ENCODE results near the gene PHPT1. TPM values are rescaled to one million over a fixed set of nuclear protein-coding genes. Genes with fewer than 3 reads are reported as not detected.
"Not testable (repeated sequence)": the region's sequence is repeated elsewhere in the genome, so short reads cannot be mapped to it uniquely, and the experiment has no call there.

Gene PHPT1
- total and polyA plus RNA-seq, 8 donors: 75.2 to 189 (median 84.0) TPM

- peak overlapping the region; percentile 70 to 79 (median 76) for H3K27ac ChIP-seq
- intact Hi-C loops (cut with DNase I): loop anchor here in 2 of 3 donors (10.0 kb wide), 2 partner anchors 46 to 104 kb away; partner anchors contain the start of genes C8G (in 1 of the 2), CCDC183 (in 1 of the 2), FBXW5 (in 1 of the 2) and TMEM141 (in 1 of the 2)
Observed at GRCh38 chr9:136840877-136841645, 8.1 kb upstream of the PHPT1 start.

DNA sequence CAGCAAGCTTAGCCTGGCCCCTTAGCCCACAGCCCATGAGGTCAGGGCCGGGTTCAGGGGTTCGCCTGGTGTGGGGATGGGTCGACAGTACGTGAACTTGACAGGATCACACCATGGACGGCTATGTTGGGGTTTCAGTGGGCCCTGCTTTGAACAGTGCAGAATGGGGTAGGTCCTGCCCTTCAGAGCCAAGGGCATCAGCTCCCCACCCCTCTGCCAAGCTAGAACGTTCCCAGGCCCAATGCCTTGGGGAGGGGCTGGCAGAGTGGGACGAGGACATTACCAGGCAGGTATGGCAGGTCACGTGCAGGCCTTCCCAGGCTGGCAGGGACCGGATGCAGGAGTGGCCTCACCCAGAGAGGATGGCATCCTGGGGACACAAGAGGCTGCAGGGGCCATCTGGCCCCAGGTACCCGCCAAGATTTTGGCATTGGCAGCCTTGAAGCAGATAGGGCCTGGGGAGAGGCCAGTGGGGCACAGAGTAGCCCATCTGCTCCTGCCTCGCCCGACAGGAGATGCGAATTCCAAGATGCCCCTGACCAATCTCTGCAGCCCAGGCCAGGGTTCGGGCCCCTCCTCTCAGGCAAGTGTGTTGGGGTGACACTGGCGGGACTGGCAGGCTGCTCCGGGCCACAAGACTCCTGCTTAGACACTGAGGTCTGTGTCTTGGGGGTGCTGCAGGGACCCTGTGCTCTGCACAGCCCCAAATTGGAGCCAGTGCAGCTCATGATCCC is 7.4 kb upstream of the PHPT1 start:
- H3K9me3 ChIP-seq, H3K27me3 ChIP-seq, FAIRE-seq: not testable (repeated sequence)
- Histone ChIP-seq H3K4me1 (peaks cover 21 to 29% (median 26%) of the 10 kb centered on the region in 3 donors), H3K4me3 (peak overlapping the region in 2 of 4 donors; percentile 25 to 46), H3K27ac (peak overlapping the region; percentile 70 to 79 (median 76)), H3K36me3 (peaks cover 0 to 12% (median 0%) of the 10 kb centered on the region in 3 donors)
- DNase-seq: peak in 3 of 6 donors; percentile 63 to 72 (median 68)
- peak; percentile 16 to 31 (median 26) for ATAC-seq
- intact Hi-C loops (cut with DNase I): loop anchor here in 2 of 3 donors (10.0 kb wide), 2 partner anchors 47 to 103 kb away; partner anchors contain the start of genes C8G (in 1 of the 2), CCDC183 (in 1 of the 2), FBXW5 (in 1 of the 2) and TMEM141 (in 1 of the 2)
- 15 to 19% methylated on average over 14 to 16 of the region's 16 CpGs for WGBS, 2 donors

More at GRCh38 chr9:136840877-136841645, 8.1 kb upstream of the PHPT1 start:
- 32 to 41% methylated on average over 28 of the region's 28 CpGs for WGBS, 2 donors
- H3K36me3 ChIP-seq: peaks cover 0 to 12% (median 0%) of the 10 kb centered on the region in 3 donors
- ATAC-seq (peak; percentile 66 to 79 (median 74)), FAIRE-seq (no peak), DNase-seq (peak; percentile 84 to 95 (median 90))
- TF ChIP-seq CTCF (IDR thresholded peaks at IDR 0.05): no peak
- no peaks in the 10 kb centered on the region for H3K9me3 ChIP-seq
- peaks cover 21 to 29% (median 26%) of the 10 kb centered on the region in 3 donors for H3K4me1 ChIP-seq
- H3K27me3 ChIP-seq: no peaks in the 10 kb centered on the region
- H3K4me3 ChIP-seq: no peak overlapping the region

- Histone ChIP-seq H3K4me3 (peak within 1 kb of the TSS in 3 of 4 donors; percentile 18 to 46 (median 25)), H3K4me1 (peaks cover 21 to 32% (median 26%) of the 10 kb centered on the region in 3 donors), H3K27ac (peak within 1 kb of the TSS; percentile 70 to 79 (median 76)), H3K36me3 (peaks cover 0 to 12% (median 0%) of the 10 kb centered on the region in 3 donors)
- intact Hi-C loops (cut with DNase I): loop anchor here in 2 of 3 donors (10.0 kb wide), 2 partner anchors 48 to 102 kb away; partner anchors contain the start of genes C8G (in 1 of the 2), CCDC183 (in 1 of the 2), FBXW5 (in 1 of the 2) and TMEM141 (in 1 of the 2)
- not testable (repeated sequence) for H3K27me3 ChIP-seq, FAIRE-seq, H3K9me3 ChIP-seq
- DNase-seq (peak; percentile 66 to 94 (median 86)), ATAC-seq (peak; percentile 69 to 82 (median 72))
- 1 to 2% methylated on average over 23 to 25 of the region's 27 CpGs for WGBS, 2 donors
- TF ChIP-seq CTCF (IDR thresholded peaks at IDR 0.05): peak; percentile 77 to 89 (median 84)
Observed at GRCh38 chr9:136842380-136842948, 6.7 kb upstream of the PHPT1 start, which contains the start of gene AJM1. AJM1 (plus strand) TSS chr9:136842478; CDS start chr9:136844415, 1,937 bp downstream.

DNA sequence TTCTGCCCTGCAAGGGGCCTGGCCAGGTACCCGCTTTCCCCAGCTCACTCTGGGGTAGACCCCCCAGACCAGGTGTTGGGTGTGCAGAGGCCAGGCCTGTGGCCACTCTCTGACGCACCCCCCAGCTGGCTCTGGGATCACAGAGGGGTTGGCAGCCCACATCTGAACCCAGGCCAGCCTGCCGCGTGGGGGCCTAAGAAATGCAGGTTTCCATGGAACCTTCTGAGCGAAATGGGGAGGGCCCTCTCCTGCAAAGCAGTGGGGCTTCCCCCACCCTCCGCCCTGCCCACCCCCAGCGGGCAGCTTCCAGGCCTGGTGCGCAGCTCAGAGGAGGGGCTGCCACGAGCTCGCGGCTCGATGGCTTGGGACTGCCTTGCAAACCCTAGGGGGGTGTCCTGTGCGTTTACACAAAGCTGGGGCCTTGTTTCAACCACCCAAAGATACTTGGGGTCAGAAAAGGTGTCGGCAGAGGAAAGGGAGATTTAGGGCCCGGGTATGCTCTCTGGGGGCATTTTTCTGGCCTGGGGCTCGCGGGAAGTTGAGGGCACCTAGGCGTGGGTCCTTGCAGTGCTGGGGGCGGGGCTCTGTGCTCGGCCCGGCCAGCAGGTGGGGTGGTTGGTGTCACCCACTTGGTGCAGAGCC is 5.9 kb upstream of the PHPT1 start:
- Histone ChIP-seq H3K36me3 (peaks cover 0 to 12% (median 0%) of the 10 kb centered on the region in 3 donors), H3K4me3 (peak overlapping the region in 1 of 4 donors; percentile 46), H3K4me1 (peaks cover 21 to 32% (median 26%) of the 10 kb centered on the region in 3 donors), H3K27ac (peak overlapping the region in 3 of 4 donors; percentile 46 to 79 (median 78))
- ATAC-seq: peak in 1 of 4 donors; percentile 7
- not testable (repeated sequence) for H3K9me3 ChIP-seq, H3K27me3 ChIP-seq, FAIRE-seq
- WGBS, 2 donors: 5 to 13% methylated on average over 10 to 21 of the region's 21 CpGs
- DNase-seq: peak in 1 of 6 donors; percentile 68
- intact Hi-C loops (cut with DNase I): loop anchor here in 2 of 3 donors (10.0 kb wide), 2 partner anchors 48 to 102 kb away; partner anchors contain the start of genes C8G (in 1 of the 2), CCDC183 (in 1 of the 2), FBXW5 (in 1 of the 2) and TMEM141 (in 1 of the 2)

Data from pancreas (tissue), 10 donors.